Fibroblast of lung (primary cell): ENCODE results near the gene PAK3.

Experiments used
- EZH2 ChIP-seq: IDR thresholded peaks from 2 replicates; pipeline ENCODE4 v1.5.1; 2012; ENCODE audit warnings: low read length, control low read depth, mild to moderate bottlenecking; ENCODE audit errors: missing control alignments
- TF ChIP-seq, protein P1 (sequence below), 2 donors: IDR thresholded peaks in 1 of 2; conservative IDR thresholded peaks in 1 of 2; 1 replicate in 1 of 2; 2 replicates in 1 of 2; pipeline ENCODE4 v1.5.1; 2011 to 2012; ENCODE audit warnings: low read length in 2 of 2, control low read depth in 1 of 2, inconsistent platforms in 1 of 2, low read depth in 1 of 2, mild to moderate bottlenecking in 1 of 2

DNA sequence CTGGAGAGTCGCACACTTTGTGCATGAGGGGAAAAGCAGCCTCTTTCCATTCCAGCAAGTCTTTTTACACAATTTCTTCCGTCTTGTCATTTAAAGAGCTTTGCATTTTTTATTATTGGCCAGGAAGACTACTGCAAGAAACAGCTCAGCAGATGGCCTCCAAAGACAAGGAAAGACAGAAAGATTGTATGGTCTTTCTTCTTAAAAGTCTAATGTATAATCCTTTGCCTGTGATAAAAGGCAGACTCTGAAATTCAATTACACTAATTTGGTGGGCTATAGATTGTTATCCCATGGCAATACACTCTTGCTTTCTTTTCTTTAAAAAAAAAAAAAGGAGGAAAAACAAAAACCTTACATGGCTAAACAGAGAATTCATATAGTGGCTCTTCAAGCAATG lies 168.4 kb downstream of the PAK3 start:
- TF ChIP-seq EZH2 = no peak
- TF ChIP-seq, protein P1, sequence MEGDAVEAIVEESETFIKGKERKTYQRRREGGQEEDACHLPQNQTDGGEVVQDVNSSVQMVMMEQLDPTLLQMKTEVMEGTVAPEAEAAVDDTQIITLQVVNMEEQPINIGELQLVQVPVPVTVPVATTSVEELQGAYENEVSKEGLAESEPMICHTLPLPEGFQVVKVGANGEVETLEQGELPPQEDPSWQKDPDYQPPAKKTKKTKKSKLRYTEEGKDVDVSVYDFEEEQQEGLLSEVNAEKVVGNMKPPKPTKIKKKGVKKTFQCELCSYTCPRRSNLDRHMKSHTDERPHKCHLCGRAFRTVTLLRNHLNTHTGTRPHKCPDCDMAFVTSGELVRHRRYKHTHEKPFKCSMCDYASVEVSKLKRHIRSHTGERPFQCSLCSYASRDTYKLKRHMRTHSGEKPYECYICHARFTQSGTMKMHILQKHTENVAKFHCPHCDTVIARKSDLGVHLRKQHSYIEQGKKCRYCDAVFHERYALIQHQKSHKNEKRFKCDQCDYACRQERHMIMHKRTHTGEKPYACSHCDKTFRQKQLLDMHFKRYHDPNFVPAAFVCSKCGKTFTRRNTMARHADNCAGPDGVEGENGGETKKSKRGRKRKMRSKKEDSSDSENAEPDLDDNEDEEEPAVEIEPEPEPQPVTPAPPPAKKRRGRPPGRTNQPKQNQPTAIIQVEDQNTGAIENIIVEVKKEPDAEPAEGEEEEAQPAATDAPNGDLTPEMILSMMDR (conservative IDR thresholded peaks at IDR 0.05 in 1 of 2, IDR thresholded peaks at IDR 0.05 in 1 of 2; ENCODE audit: low read depth in 1 of 2, low read length in 2 of 2) = no peak
